PC-9 (cell line): ENCODE measurements around the gene CHRD. TPM values are rescaled to one million over a fixed set of nuclear protein-coding genes. Genes with fewer than 3 reads are reported as not detected.

Source experiments
- BruUV-seq: library from RNA; stranded (reverse); fragments of 400-500 nt; replicated peaks from 2 replicates; lab custom pipeline; 2021; lab: Mats Ljungman, UMichigan
- CTCF ChIA-PET: fragments of 300-600 bp; sonication (Branson Sonifier 250); formaldehyde crosslinking; loops from one replicate; lab custom pipeline; 2022; ENCODE audit warnings: antibody characterized with exemption; lab: Charles Lee
- POLR2A ChIA-PET: fragments of 300-600 bp; sonication (Branson Sonifier 250); formaldehyde crosslinking; loops from one replicate; lab custom pipeline; 2022; ENCODE audit warnings: antibody characterized with exemption; ENCODE audit not compliant: unreplicated experiment; lab: Charles Lee
- DNase-seq, 2 experiments: peaks; one replicate each; pipeline versions ENCODE4 v3.0.0 to v3.0.0-alpha.2; 2015 to 2022; ENCODE audit warnings: mixed read lengths in 1 of 2
- H2AFZ ChIP-seq: fragments of 200-600 bp; sonication (generic); 2 replicates; pipeline ENCODE4 v1.8.1; 2017; ENCODE audit warnings: antibody characterized with exemption
- H3F3A ChIP-seq: fragments of 200-600 bp; sonication (generic); 2 replicates; pipeline ENCODE4 v1.8.1; 2017; ENCODE audit warnings: antibody characterized with exemption, mild to moderate bottlenecking, low read depth; ENCODE audit not compliant: insufficient read depth
- H3K27ac ChIP-seq: fragments of 200-600 bp; sonication (generic); 2 replicates; pipeline ENCODE4 v1.6.1; 2016; ENCODE audit warnings: mixed run types
- H3K27me3 ChIP-seq: fragments of 200-600 bp; sonication (generic); 2 replicates; pipeline ENCODE4 v1.6.1; 2016; ENCODE audit warnings: low read depth, mixed run types; ENCODE audit not compliant: insufficient read depth
- H3K36me3 ChIP-seq: fragments of 200-600 bp; sonication (generic); 2 replicates; pipeline ENCODE4 v1.6.1; 2016; ENCODE audit warnings: low read depth, mixed run types
- H3K4me1 ChIP-seq: fragments of 200-600 bp; sonication (generic); replicated peaks from 2 replicates; pipeline ENCODE4 v1.6.1; 2016; ENCODE audit warnings: mixed run types; ENCODE audit not compliant: insufficient read depth
- H3K4me2 ChIP-seq: fragments of 200-600 bp; sonication (generic); 2 replicates; pipeline ENCODE4 v1.6.1; 2017; ENCODE audit warnings: mixed run types
- H3K4me3 ChIP-seq: fragments of 200-600 bp; sonication (generic); 2 replicates; pipeline ENCODE4 v1.6.1; 2016; ENCODE audit warnings: mixed run types
- H3K79me2 ChIP-seq: fragments of 200-600 bp; sonication (generic); 2 replicates; pipeline ENCODE4 v1.6.1; 2017; ENCODE audit warnings: low read depth, mixed run types
- H3K9me2 ChIP-seq: fragments of 200-600 bp; sonication (generic); 2 replicates; pipeline ENCODE4 v1.8.1; 2017; ENCODE audit warnings: mild to moderate bottlenecking; ENCODE audit not compliant: insufficient read depth
- H3K9me3 ChIP-seq: fragments of 200-600 bp; sonication (generic); 2 replicates; pipeline ENCODE4 v1.8.1; 2016; ENCODE audit warnings: low read depth; ENCODE audit not compliant: insufficient read depth
- H4K20me1 ChIP-seq: fragments of 200-600 bp; sonication (generic); 2 replicates; pipeline ENCODE4 v1.8.1; 2017; ENCODE audit not compliant: insufficient read depth
- CTCF ChIP-seq: fragments of 200-600 bp; sonication (generic); conservative IDR thresholded peaks from 2 replicates; pipeline ENCODE4 v1.6.1; 2017; ENCODE audit warnings: mixed run types, antibody characterized with exemption, mild to moderate bottlenecking, moderate library complexity
- EZH2 ChIP-seq: fragments of 200-600 bp; sonication (generic); IDR thresholded peaks from 2 replicates; pipeline ENCODE4 v1.8.0; 2017; ENCODE audit warnings: antibody characterized with exemption, low read depth
- intact Hi-C: fragments of 100-400 bp; cut with micrococcal nuclease; formaldehyde crosslinking; loops from one replicate; pipeline ENCODE4 v1.10.0; 2022; ENCODE audit not compliant: unreplicated experiment
- total RNA-seq: library from RNA; stranded (reverse); gene quantifications from 2 replicates; pipeline ENCODE4 v1.2.3, GENCODE V29; 2021

CHRD gene
- total RNA-seq, 1 experiment from 2014 or later, result not detected

- CTCF ChIA-PET, result no interaction called here
- no peaks in the 10 kb centered on the region for H4K20me1 ChIP-seq
- no peak overlapping the region for H2AFZ ChIP-seq
- no peaks in the 10 kb centered on the region for H3K9me2 ChIP-seq
- no peaks in the 10 kb centered on the region for H3K4me1 ChIP-seq
- intact Hi-C loops, result no loop called here
- H3K79me2 ChIP-seq, result no peaks in the 10 kb centered on the region
- H3K27me3 ChIP-seq, result peaks cover 76% of the 10 kb centered on the region
- no peaks in the 10 kb centered on the region for H3K9me3 ChIP-seq
- no peak for DNase-seq
- H3K4me2 ChIP-seq, result no peak overlapping the region
- TF ChIP-seq CTCF (no peak), EZH2 (no peak)
- POLR2A ChIA-PET, result interaction anchor here (0.6 to 0.7 kb wide), 2 partner anchors 13 to 485 kb away, joined by 3 to 4 read pairs; no protein-coding TSS in a partner anchor
- no TSS peak for BruUV-seq
- no peaks in the 10 kb centered on the region for H3F3A ChIP-seq
- no peaks in the 10 kb centered on the region for H3K36me3 ChIP-seq
- no peak overlapping the region for H3K4me3 ChIP-seq
- H3K27ac ChIP-seq, result no peak overlapping the region
Measured at GRCh38 chr3:184384342-184384741, 4.5 kb downstream of the CHRD start.

GRCh38 chr3:184384856-184385422 lies 5.1 kb downstream of the CHRD start:
- Histone ChIP-seq H3K4me3 (no peak overlapping the region), H3K27ac (no peak overlapping the region), H4K20me1 (no peaks in the 10 kb centered on the region), H3K9me3 (no peaks in the 10 kb centered on the region), H3K4me1 (no peaks in the 10 kb centered on the region), H2AFZ (no peak overlapping the region), H3K79me2 (no peaks in the 10 kb centered on the region), H3K36me3 (no peaks in the 10 kb centered on the region), H3F3A (no peaks in the 10 kb centered on the region), H3K4me2 (no peak overlapping the region), H3K9me2 (no peaks in the 10 kb centered on the region), H3K27me3 (peaks cover 79% of the 10 kb centered on the region)
- TF ChIP-seq CTCF (no peak), EZH2 (no peak)
- DNase-seq, result no peak
- intact Hi-C loops, result no loop called here
- ChIA-PET CTCF (interaction anchor here (0.9 kb wide), 1 partner anchor 13 kb away, joined by 30 read pairs; no protein-coding TSS in a partner anchor), POLR2A (interaction anchor here (0.5 to 0.6 kb wide), 2 partner anchors 13 to 258 kb away, joined by 3 to 4 read pairs; no protein-coding TSS in a partner anchor)
- BruUV-seq, result no TSS peak

DNA sequence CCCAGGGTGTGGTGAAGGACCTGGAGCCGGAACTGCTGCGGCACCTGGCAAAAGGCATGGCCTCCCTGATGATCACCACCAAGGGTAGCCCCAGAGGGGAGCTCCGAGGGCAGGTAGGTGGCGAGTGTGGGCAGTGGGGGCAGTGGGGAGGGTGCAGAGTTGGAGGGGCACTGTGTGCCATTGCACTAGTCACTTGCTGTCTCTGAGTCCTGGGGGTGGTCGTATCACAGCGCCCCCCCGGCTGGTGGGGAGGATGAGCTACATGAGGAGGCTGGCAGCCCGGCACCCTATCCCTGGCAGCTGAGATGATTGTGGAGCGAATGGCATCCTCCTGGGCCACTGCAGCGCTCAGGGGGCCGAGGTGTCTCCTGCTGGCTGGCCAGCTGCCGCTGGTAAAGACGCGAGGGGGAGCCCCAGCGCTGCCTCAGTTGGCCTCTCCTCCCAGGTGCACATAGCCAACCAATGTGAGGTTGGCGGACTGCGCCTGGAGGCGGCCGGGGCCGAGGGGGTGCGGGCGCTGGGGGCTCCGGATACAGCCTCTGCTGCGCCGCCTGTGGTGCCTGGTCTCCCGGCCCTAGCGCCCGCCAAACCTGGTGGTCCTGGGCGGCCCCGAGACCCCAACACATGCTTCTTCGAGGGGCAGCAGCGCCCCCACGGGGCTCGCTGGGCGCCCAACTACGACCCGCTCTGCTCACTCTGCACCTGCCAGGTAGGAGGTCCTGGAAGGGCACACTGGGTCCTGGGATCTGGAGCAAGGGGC lies 6.4 kb downstream of the CHRD start:
- no peak for TF ChIP-seq EZH2
- TF ChIP-seq CTCF, result no peak
- CTCF ChIA-PET, result interaction anchor here (0.6 to 0.9 kb wide), 2 partner anchors 11 to 15 kb away, joined by 7 to 30 read pairs; no protein-coding TSS in a partner anchor
- H3K4me3 ChIP-seq, result no peak overlapping the region
- H3K27me3 ChIP-seq, result peaks cover 82% of the 10 kb centered on the region
- POLR2A ChIA-PET, result no interaction called here
- H3K36me3 ChIP-seq, result no peaks in the 10 kb centered on the region
- no peak overlapping the region for H3K27ac ChIP-seq
- no TSS peak for BruUV-seq
- H3K79me2 ChIP-seq, result no peaks in the 10 kb centered on the region
- no peaks in the 10 kb centered on the region for H3K9me3 ChIP-seq
- no peaks in the 10 kb centered on the region for H3K4me1 ChIP-seq
- intact Hi-C loops, result no loop called here
- H3F3A ChIP-seq, result no peaks in the 10 kb centered on the region
- no peaks in the 10 kb centered on the region for H4K20me1 ChIP-seq
- no peak overlapping the region for H3K4me2 ChIP-seq
- H2AFZ ChIP-seq, result no peak overlapping the region
- DNase-seq, result no peak
- no peaks in the 10 kb centered on the region for H3K9me2 ChIP-seq
